Measurements from ENCODE around the gene C5orf63. TPM values are rescaled to one million over a fixed set of nuclear protein-coding genes. Genes with fewer than 3 reads are reported as not detected.

The C5orf63 gene
- total RNA-seq: 2.6 and 3.3 TPM in 2 replicates

DNA sequence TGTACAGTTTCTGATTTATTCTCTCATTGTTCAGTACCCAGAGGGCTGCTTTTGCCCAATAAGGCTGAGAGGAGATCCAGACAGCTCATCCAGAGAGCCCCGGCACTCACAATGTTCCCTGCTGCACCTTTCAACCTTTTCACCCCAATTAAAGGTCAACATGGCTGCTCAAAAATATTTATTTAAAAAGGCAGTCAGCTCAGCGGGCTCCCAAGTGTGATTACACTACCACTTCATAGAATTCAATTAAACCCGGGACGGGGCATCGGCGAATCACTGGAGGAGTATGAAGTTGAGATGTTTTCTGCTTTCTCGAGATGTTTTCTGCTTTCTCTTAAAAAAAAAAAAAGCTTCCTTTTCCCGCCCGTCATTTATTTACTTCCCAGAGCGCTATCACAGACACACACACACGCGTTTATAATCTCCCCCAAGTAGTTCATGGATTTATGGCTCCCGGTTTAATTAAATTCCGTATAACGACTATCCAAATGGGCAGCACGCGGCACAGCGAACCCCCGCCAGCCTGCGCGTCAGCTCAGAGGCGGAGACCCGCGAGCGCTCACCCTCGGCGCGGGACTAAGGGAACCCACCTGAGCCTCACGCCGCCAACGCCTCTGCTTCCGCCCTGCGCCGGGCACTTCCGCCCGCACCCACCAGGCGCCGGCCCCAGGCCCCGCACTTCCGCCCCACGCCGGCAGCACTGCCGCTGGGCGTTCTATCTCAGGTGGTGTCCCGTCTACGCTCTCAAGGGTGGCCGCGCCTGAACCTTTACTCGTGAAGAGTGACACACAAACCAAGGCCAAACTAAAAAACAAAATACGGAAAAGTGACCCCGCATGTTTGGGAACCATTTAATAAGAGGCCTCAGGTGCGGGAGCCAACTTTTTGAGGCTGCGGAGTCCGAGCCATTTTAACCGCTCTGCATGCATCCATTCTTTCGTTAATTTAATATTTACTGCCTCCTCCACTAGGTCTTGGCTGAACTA, at the start of gene C5orf63:
C5orf63 (minus strand) TSS at position 642 of the 986 bp plus-strand sequence. CDS start 14,507 bp downstream, outside the sequence.

DNA sequence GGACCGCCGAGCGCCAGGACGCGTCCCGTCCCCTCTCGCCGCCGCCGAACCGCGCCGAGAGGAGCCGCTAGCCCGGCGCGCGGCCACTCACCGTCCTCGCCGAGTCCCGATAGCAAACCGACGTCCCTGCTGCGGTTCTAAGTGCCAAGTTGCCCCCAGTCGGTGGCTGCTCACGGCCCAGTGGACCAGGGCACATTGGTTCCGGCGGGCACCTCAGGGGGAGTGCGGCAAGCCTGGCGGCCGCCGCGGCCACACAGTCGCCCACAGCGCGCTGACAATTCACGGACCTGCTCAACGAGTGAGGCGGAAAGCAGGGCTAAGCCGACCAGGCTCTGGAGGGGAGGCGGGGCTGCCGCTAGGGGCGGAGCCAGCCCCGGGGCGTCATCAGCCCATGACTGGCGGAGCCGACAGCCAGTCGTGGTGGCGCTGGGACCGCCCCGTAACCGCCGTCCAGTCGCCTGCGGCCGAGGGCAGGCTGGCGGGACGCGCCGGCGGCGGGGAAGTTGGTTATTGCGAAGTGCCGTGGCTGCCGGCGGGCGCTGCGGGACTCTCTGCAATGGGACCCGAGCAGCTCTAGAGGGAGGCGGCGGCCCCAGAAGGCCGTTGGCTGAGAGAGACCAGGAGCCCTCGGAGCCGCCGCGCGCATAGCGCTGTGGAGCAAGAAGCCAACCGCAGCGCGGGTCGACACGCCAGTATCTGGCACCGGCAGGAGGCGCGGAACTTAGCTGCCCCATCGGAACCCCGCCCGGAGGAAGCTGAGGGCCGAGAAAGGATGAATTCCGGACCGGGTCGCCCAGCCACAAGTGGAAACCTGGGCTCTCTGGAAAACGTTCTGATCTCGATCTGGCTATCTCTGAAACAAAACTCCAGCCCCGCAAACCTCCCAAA, 42.8 kb downstream of the C5orf63 start, which contains the start of gene MARCHF3:
MARCHF3 (minus strand) TSS at position 300 of the 888 bp plus-strand sequence. CDS start 112,387 bp downstream, outside the sequence.

Other genes with a start within 250 kb of the C5orf63 start
- 2.9 and 10.6 TPM in 2 replicates for gene MARCHF3, start 42.9 kb downstream of the C5orf63 start, total RNA-seq
- under 0.01 and 0.39 TPM in 2 replicates for gene MEGF10, start 217.3 kb upstream of the C5orf63 start, total RNA-seq

Measured in subcutaneous preadipocyte (primary cell).